ENCODE data around the gene RNASE8.
"Not testable (repeated sequence)": the region's sequence is repeated elsewhere in the genome, so short reads cannot be mapped to it uniquely, and the experiment has no call there.

Gene RNASE8

DNA sequence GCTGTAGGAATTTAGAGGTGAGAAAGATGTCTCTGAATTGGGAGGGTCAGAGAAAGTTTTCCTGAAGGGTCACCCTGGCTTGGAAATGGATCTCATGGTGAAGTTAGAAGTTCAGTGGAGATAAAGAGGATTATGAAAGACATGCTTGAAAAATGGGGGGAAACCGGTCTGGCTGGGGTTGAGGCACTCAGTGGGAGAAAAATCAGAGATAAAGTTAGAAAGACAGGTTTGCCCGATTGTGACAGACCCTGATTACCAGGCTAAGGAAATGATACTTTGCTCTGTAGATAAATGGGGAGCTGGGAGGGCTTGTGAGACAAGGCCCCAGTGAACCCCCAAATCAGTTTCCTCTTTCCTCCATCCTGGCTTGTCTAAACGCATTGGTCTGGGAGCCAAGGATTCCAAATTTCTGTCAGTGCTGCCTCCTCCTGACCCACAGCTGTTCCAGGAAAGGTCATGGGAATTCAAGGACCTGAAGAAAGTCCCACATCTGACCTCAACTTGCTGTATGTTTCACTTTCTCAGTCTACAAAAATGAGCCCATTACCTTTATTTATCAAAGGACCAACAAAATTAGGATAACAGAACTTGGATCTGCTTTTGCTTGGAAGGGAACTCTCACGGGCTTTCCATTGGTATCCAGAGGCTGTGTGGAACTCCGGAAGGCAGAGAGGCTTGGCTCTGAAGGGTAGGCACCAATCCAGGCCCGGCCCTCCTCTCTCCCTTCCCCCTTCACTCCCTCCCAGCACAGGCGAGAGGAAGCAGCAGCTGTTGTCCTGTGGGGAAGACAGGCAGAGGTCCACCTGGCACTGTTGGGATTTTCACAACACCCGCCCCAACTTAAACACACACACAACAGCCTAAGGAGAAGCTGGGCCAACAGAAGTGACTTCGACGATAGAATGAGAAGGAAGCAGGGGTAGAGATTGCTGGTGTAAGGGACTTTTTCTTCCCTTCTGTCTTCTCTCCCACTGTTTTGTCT is 18.9 kb upstream of the RNASE8 start:
- Mint-ChIP-seq H3K4me1 (ENCODE audit: low read depth) (peaks cover 60% of the 10 kb centered on the region), H3K27ac (peak overlapping the region; percentile 31), H3K4me3 (no peak overlapping the region), H3K36me3 (ENCODE audit: low read depth) (no peaks in the 10 kb centered on the region), H3K9me3 (no peaks in the 10 kb centered on the region), H3K27me3 (peaks cover 19% of the 10 kb centered on the region)
- intact Hi-C loops (cut with micrococcal nuclease) = no loop called here

DNA sequence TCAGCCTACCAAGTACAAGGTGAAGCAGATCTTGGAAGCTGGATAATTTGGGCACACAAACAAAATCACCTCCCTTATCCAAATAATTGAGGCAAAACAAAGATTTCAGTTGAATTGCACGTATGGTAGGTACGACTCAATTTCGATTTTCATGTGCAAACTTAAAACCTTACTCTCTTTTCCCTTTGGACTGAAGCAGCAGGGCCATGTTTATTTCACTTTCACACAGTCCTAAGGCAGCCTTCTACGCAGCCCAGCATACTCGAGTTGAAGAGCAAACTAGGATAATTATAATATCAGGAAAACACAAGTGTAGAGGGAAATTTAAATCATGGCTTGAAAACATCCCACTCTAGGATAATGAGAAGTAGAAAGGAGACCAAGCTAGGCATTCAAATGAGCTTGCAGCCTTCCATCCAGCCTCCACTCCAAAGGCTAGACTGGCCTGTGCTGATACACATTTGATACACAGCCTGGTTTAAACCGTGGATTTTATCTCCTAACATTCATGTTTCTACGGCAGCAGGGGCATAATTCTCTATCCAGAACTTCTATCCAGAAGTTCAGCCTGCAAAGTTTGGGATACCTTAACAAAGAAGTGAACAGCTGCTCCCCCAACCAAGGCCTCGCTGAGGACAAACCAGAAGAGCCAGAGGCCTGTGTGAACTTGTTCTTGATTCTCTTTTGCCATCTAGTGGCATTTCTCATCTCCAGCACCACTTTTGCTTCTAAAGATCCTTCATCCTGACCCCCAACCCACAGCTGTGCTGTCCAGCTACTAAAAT is 17.8 kb upstream of the RNASE8 start:
- Mint-ChIP-seq H3K36me3 (ENCODE audit: low read depth) (no peaks in the 10 kb centered on the region), H3K27ac (peak overlapping the region; percentile 31), H3K27me3 (peaks cover 27% of the 10 kb centered on the region), H3K9me3 (no peaks in the 10 kb centered on the region), H3K4me3 (no peak overlapping the region), H3K4me1 (ENCODE audit: low read depth) (peaks cover 60% of the 10 kb centered on the region)
- intact Hi-C loops (cut with micrococcal nuclease) = loop anchor here (1.0 kb wide), 1 partner anchor 25 kb away; no protein-coding TSS in a partner anchor

DNA sequence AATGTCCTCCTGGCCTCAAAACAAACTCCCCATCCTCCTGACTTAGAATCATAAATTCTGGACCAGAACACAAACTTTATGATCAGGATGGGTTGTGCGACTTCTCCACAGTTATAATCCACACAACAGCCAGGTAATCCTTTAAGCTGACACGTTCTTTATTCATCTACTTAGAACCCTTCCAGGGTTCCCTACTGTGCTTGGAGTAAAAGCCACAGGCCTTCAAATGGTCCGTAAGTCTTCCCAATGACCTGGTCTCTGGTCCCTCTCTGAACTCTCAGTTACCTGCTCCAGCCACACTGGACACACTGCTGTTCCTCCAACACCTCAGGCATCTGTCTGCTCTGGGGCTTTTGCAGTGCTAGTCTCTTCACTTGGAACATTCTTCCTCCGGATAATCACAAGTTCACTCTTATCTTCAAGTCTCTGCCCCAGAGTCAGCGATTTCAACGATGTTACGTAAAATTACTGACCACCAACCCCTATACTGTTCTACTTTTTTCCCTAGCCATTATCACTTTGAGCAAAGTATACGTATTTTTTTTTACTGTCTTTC is 17.2 kb upstream of the RNASE8 start:
- Mint-ChIP-seq H3K4me1 (ENCODE audit: low read depth) (peaks cover 54% of the 10 kb centered on the region), H3K27me3 (peaks cover 28% of the 10 kb centered on the region), H3K9me3 (no peaks in the 10 kb centered on the region), H3K4me3 (no peak overlapping the region), H3K36me3 (ENCODE audit: low read depth) (no peaks in the 10 kb centered on the region), H3K27ac (no peak overlapping the region)
- intact Hi-C loops (cut with micrococcal nuclease) = loop anchor here (1.0 kb wide), 1 partner anchor 26 kb away; no protein-coding TSS in a partner anchor

DNA sequence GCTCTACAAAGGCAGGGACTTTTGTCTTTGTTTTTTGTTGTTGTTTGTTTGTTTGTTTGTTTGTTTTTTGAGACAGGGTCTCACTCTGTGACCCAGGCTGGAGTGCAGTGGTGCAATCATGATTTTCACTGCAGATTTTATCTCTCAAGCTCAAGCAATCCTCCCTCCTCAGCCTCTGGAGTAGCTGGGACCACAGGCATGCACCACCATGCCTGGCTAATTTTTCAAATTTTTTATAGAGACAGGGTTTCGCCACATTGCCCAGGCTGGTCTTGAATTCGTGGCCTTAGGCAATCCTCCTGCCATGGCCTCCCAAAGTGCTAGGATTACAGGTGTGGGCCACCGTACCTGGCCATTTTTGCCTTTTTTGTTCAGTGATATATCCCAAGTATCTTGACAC is 16.7 kb upstream of the RNASE8 start:
- Mint-ChIP-seq H3K4me1 (ENCODE audit: low read depth) (peaks cover 49% of the 10 kb centered on the region), H3K27me3 (peaks cover 28% of the 10 kb centered on the region)
- H3K36me3 Mint-ChIP-seq (ENCODE audit: low read depth); H3K4me3 Mint-ChIP-seq; H3K9me3 Mint-ChIP-seq; H3K27ac Mint-ChIP-seq: not testable (repeated sequence)
- intact Hi-C loops (cut with micrococcal nuclease) = loop anchor here (1.0 kb wide), 1 partner anchor 27 kb away; no protein-coding TSS in a partner anchor

DNA sequence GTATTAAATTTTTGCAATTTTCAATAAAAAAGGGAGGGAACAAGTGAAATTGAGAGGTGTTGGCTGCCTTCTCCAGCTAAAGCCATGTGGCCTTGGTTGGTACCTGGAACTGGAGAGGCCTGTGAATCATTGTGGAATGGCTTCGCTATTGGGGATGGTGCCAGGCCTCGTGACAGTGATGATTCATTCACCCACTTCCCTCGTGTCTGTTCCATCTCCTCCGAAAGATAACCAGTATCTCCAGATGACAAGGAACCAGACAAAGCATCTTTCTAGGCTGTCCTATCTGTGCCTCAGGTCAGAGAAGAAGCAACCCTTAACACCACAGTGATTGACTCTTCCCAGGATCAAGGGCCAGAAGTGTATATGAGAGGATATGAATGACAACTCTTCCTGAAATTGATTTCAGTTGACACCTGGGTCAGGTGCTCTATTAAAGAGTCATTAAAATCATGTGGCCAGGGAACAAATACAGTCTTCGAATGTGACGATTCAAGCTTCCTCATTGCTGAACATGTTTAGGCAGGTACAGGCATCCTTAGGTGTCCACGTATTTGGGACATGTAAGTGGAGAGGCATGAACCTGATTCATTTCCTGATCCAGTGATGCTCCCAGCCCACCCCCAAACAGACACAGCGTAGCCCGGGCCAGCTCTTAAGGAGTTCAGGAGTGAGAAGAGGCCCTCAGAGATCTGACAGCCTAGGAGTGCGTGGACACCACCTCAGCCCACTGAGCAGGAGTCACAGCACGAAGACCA is 15.8 kb upstream of the RNASE8 start, which contains the start of gene RNASE7:
Gene RNASE7, plus strand, starts transcription at position 687 of the 758 bp plus-strand sequence. CDS start 631 bp downstream, outside the sequence.
- no peaks in the 10 kb centered on the region for H3K9me3 Mint-ChIP-seq
- intact Hi-C loops (cut with micrococcal nuclease) = no loop called here
- H3K4me1 Mint-ChIP-seq (ENCODE audit: low read depth) = peaks cover 40% of the 10 kb centered on the region
- no peak within 1 kb of the TSS for H3K4me3 Mint-ChIP-seq
- H3K36me3 Mint-ChIP-seq (ENCODE audit: low read depth) = no peaks in the 10 kb centered on the region
- no peak within 1 kb of the TSS for H3K27ac Mint-ChIP-seq
- H3K27me3 Mint-ChIP-seq = peaks cover 26% of the 10 kb centered on the region

DNA sequence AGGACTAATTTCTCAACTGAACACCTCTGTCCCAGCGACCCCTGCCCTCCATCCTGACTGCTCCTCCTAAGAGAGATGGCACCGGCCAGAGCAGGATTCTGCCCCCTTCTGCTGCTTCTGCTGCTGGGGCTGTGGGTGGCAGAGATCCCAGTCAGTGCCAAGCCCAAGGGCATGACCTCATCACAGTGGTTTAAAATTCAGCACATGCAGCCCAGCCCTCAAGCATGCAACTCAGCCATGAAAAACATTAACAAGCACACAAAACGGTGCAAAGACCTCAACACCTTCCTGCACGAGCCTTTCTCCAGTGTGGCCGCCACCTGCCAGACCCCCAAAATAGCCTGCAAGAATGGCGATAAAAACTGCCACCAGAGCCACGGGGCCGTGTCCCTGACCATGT is 14.7 kb upstream of the RNASE8 start:
- H3K36me3 Mint-ChIP-seq (ENCODE audit: low read depth) = no peaks in the 10 kb centered on the region
- no peaks in the 10 kb centered on the region for H3K9me3 Mint-ChIP-seq
- no peak overlapping the region for H3K4me3 Mint-ChIP-seq
- peaks cover 37% of the 10 kb centered on the region for H3K4me1 Mint-ChIP-seq (ENCODE audit: low read depth)
- intact Hi-C loops (cut with micrococcal nuclease) = no loop called here
- H3K27me3 Mint-ChIP-seq = peaks cover 29% of the 10 kb centered on the region
- no peak overlapping the region for H3K27ac Mint-ChIP-seq

DNA sequence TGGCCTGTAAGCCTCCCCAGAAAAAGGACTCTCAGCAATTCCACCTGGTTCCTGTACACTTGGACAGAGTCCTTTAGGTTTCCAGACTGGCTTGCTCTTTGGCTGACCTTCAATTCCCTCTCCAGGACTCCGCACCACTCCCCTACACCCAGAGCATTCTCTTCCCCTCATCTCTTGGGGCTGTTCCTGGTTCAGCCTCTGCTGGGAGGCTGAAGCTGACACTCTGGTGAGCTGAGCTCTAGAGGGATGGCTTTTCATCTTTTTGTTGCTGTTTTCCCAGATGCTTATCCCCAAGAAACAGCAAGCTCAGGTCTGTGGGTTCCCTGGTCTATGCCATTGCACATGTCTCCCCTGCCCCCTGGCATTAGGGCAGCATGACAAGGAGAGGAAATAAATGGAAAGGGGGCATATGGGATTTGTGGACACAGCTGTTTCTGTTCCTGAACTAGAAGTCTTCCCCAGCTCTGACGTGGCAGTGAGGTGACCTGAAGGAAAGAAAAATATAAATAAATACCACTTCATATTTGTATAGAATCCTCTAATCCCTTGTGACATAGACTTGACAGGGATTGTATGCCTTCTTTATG is 14.1 kb upstream of the RNASE8 start:
- no peaks in the 10 kb centered on the region for H3K9me3 Mint-ChIP-seq
- intact Hi-C loops (cut with micrococcal nuclease) = no loop called here

DNA sequence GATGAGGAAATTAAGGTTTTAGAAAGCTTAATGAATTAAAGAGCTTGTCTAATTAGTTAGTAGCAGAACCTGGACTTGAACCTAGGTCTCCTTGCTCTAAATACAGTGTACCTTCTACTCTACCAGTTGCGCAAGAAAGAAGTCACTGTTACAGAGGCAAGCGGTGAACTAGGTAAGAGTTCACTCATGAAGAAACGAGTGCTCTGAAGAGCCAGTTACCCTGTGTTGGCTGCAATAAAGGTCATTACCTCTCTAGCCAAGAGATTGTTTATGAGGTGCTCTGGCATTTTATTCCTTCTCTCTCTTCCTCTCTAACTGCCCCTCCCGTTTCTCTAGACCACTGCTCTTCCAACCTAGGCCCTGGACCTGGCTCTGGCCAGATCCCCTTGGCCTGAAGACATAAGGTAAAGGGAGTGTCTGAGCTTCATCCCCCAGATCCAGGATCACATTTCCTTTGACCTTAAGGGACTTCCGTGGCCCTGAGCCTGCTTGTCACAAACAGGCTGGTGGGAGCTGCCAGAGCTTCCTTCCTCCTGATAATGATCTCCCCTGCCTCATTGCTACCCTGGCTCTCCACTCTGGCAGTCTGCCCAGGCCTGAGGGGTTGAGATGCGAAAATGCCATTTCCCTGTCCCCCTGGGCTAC is 13.5 kb upstream of the RNASE8 start:
- peaks cover 31% of the 10 kb centered on the region for H3K27me3 Mint-ChIP-seq
- intact Hi-C loops (cut with micrococcal nuclease) = no loop called here

More for the DNA sequence above, 14.1 kb upstream of the RNASE8 start:
- peaks cover 29% of the 10 kb centered on the region for H3K27me3 Mint-ChIP-seq
- peaks cover 37% of the 10 kb centered on the region for H3K4me1 Mint-ChIP-seq (ENCODE audit: low read depth)
- no peak overlapping the region for H3K4me3 Mint-ChIP-seq
- H3K36me3 Mint-ChIP-seq (ENCODE audit: low read depth) = no peaks in the 10 kb centered on the region
- H3K27ac Mint-ChIP-seq = no peak overlapping the region

DNA sequence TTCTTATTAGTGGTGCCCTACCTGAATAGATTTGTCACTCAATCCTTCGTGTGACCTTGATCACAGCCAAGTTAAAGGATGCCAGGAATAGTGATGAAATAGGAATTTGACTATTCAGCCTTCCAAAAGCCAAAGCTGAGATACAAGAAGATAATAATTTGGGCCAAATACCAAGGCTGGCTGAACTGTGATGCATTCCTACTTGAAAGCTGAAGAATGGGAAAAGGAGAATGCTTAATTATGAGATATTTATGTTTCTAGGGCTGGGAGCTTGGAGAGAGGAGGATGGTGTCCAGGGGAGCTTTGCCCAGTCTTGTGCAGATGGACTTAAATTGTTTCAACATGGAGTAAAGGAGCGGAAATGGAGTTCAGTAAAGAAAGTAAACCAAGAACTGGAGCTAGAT is 10.2 kb upstream of the RNASE8 start:
- intact Hi-C loops (cut with micrococcal nuclease) = no loop called here

More for the DNA sequence above, 13.5 kb upstream of the RNASE8 start:
- Mint-ChIP-seq H3K4me1 (ENCODE audit: low read depth) (peaks cover 33% of the 10 kb centered on the region), H3K27ac (peak overlapping the region; percentile 23), H3K9me3 (no peaks in the 10 kb centered on the region), H3K36me3 (ENCODE audit: low read depth) (no peaks in the 10 kb centered on the region), H3K4me3 (no peak overlapping the region)

DNA sequence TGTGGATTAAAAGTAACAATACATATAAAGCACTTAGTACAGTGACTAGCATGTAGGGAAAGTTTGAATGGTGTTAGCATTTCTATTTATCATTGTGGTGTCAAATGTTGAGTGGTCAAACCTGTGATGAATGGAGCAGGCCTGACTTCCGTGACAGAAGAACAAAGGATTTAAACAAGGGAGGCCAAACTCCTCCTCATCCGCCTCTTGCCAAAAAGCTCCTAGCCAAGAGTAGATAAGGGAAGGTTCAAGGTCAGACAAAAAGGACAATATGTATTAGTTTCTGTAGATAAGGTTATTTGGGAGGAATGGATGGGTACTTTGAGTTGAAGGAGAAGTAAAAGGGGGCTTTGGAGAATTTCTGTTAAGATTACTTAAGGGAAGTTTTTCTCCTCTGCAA is 9.0 kb upstream of the RNASE8 start:
- intact Hi-C loops (cut with micrococcal nuclease) = no loop called here
- Mint-ChIP-seq H3K4me1 (ENCODE audit: low read depth) (peaks cover 14% of the 10 kb centered on the region), H3K9me3 (no peaks in the 10 kb centered on the region), H3K36me3 (ENCODE audit: low read depth) (no peaks in the 10 kb centered on the region), H3K4me3 (no peak overlapping the region), H3K27me3 (peaks cover 19% of the 10 kb centered on the region), H3K27ac (no peak overlapping the region)

More for the DNA sequence above, 10.2 kb upstream of the RNASE8 start:
- Mint-ChIP-seq H3K27ac (no peak overlapping the region), H3K9me3 (no peaks in the 10 kb centered on the region), H3K4me3 (no peak overlapping the region), H3K36me3 (ENCODE audit: low read depth) (no peaks in the 10 kb centered on the region), H3K4me1 (ENCODE audit: low read depth) (peaks cover 25% of the 10 kb centered on the region), H3K27me3 (peaks cover 29% of the 10 kb centered on the region)

DNA sequence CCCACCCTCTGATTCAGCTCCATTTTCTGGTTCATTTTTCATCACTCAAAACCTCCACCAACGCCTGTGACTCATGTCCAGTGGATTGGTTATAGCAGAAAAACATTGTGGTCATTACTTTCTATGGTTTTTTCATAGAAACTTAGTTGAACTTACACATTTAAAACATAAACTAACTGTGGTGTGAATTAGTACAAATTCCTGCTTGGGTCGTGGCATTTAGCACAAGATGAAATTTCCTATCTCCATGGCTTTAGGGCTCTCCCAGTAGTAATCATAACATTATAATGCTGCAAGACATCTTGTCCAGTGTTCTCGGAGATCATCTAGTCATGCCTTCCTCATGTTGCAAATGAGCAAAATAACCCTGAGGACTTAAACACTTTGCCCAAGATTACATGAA is 8.3 kb upstream of the RNASE8 start:
- no peaks in the 10 kb centered on the region for H3K9me3 Mint-ChIP-seq
- H3K36me3 Mint-ChIP-seq (ENCODE audit: low read depth) = no peaks in the 10 kb centered on the region
- intact Hi-C loops (cut with micrococcal nuclease) = no loop called here
- H3K27me3 Mint-ChIP-seq = peaks cover 17% of the 10 kb centered on the region
- no peak overlapping the region for H3K4me3 Mint-ChIP-seq
- H3K27ac Mint-ChIP-seq = no peak overlapping the region
- H3K4me1 Mint-ChIP-seq (ENCODE audit: low read depth) = peaks cover 9% of the 10 kb centered on the region

DNA sequence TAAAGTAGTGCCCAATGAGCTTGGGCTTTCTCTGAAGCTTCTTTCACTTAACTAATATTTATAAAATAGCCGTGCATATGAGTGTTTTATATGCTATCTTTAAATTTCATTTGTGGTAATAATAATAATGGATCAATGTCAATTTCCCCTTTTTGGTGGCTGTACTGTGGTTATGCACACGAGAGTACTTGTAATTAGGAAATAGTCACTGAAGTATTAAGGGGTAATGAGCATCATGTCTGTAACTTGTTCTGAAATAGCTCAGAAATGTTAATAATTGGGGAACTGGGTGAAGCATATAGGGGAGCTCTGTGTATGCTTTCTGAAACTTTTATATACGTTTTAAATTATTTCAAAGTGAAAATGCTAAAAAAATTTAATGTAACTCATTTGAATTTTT is 7.0 kb upstream of the RNASE8 start:
- Mint-ChIP-seq H3K4me3 (no peak overlapping the region), H3K36me3 (ENCODE audit: low read depth) (no peaks in the 10 kb centered on the region), H3K27me3 (peaks cover 9% of the 10 kb centered on the region), H3K4me1 (ENCODE audit: low read depth) (peaks cover 5% of the 10 kb centered on the region), H3K9me3 (no peaks in the 10 kb centered on the region), H3K27ac (no peak overlapping the region)
- intact Hi-C loops (cut with micrococcal nuclease) = no loop called here
